GM04504 (cell line): ENCODE data around the gene CCSER1.

Experiments used
- DNase-seq: peaks from one replicate; pipeline ENCODE4 v3.0.0-alpha.2; 2012; ENCODE audit warnings: low read depth

The CCSER1 gene

DNA sequence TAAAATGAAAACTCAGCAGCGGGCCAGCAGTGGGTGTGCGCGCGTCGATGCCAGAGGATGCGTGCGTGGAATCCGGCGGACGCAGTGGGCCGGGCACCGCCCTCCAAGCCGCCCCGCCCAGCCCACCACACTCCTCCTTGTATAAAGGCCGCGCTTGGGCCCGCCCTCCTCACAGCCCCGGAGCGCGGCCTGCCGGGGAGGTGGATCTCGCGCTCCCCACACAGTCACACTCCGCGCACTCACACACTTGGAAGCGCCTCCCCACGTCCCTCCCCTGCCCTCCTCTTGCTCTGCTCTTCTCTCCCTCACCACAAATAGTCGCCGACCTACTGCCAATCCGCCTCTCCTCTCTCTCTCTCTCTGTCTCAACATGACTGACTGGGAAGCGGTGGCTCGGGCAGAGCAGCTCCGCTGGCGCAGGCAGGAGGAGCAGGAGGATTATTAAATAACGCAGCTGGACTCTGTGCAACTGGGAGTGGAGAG, at the start of gene CCSER1:
Gene CCSER1, plus strand, starts transcription at position 172 of the 483 bp plus-strand sequence.
- no peak for DNase-seq

DNA sequence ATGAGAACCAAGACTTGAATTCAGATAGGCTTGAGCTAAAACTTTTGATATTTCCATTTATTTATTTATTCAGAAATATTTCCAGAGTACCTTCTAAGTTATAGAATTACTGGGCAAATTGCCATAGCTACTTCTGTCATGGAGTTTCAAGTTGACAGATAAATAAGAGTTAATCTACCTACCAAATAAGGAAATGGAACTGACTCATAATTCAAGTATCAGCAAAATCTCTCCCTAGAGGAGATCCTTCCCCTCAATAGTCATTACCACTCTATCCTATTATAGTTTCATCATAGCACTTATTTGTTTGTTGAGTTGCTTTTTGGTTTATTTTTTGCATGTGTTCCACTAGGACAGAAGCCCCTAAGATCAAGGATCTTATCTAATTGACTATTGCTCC, 48.8 kb upstream of the CCSER1 start:
- no peak for DNase-seq

DNA sequence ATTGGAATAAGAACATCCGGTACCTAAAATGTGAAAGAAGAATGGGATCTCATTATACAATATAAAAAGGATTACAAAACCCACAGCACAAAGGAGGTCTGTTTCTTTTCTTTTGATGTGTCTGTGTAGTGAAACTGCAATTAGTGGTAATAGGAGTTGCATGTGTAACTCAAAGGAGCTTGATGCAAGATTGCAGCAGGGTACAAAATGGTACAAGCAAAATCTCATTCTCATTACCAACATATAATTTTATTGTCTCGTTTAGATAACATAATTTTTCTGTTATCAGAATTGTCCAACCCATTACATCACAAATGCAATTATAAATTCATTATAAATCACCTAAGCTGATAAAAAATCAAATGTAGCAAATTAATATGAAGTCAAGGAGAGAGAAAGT, 47.1 kb upstream of the CCSER1 start:
- DNase-seq, result no peak

GRCh38 chr4:90081432-90082144, 45.6 kb upstream of the CCSER1 start:
- DNase-seq, result no peak

- no peak for DNase-seq
These were observed 44.7 kb upstream of the CCSER1 start for GRCh38 chr4:90082449-90082848.

DNA sequence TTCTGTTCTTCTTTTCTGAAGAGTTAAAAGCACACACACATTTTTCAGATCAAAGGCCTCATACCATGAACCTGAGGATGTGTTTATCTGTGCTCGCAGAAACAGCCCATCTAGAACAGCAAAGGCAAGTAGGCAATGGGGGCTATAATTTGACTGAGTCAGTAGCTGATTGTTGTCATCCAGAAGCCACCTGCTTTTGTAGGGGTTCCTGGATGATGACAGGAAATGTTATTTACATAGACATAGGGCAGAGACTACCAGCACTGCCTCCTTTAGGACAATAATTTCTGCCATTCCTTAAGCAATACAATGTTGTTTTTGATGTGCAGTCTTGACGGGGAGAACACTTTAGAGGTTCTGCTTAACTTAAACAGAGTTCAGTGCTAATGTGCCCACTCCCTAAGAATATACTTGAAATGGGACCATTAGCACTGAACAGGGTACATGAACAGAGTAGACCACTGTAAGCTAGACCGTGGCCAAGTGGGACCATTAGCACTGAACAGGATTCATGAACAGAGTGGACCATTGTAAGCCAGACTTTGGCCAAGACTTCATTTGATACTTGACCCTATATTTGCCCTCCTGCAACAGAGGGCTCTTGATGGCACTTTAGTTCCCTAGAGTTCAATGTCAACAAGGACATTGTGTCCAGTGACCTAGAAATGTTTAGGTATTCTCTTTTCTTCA, 42.8 kb upstream of the CCSER1 start:
- no peak for DNase-seq

GRCh38 chr4:90084967-90085295, 42.3 kb upstream of the CCSER1 start:
- DNase-seq, result no peak

DNA sequence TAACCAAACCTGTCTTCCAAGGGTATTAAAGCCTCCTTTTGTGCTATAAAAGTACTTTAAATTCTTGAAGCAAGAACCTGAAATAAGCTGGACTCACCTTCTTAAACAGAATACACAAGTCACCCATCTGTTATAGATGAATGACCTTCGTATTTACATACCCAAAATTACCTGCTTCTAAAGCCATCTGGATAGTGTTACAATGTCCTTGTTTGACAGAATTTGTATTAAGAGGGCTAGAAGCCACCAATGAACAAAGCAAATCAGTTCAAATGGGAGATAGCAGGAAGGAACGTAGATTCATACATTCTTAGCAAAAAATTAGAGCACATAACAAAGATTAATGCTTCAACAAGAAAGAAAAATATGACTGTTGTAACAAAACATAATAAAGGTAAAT, 33.7 kb upstream of the CCSER1 start:
- DNase-seq, result no peak

DNA sequence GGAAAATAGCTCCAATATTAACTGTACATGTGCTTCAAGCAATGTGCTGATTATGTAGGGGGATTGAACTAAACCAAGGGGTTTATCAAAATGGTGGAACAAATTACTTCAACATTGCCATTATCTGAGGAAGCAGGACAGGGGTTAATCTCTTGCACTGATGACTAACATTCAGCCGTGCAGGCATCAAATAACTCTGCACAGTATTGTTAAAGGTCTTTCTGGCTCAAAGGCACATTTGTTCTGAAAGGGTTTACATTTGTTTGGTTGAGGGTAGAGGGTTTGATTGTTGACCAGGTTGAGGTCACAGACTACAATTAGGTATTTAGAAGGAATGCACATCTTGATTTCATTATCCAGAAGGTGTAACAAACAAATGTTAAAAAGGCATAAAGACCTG, 32.2 kb upstream of the CCSER1 start:
- no peak for DNase-seq

GRCh38 chr4:90099812-90100211, 27.4 kb upstream of the CCSER1 start:
- no peak for DNase-seq

DNA sequence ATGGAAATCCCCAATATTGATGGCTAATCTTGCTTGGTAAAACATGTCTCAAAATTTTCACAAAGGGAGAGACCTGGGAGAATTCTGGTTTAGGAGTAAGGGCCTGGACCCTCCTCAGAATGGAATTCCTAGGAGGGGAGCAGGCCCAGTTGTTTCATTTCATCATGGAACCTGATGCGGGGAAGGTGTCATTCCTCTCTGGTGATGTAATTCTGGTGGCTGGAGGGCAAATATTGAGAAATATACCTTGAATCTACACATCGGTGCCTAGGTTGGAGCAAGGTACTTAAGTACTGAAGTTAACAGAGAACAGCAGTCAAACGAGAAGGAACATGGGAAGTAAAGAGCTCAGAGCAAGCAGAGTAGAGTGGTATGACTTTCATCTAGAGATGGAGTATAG, 23.2 kb upstream of the CCSER1 start:
- DNase-seq, result no peak

- no peak for DNase-seq
These were observed 21.9 kb upstream of the CCSER1 start for GRCh38 chr4:90105274-90105673.

DNA sequence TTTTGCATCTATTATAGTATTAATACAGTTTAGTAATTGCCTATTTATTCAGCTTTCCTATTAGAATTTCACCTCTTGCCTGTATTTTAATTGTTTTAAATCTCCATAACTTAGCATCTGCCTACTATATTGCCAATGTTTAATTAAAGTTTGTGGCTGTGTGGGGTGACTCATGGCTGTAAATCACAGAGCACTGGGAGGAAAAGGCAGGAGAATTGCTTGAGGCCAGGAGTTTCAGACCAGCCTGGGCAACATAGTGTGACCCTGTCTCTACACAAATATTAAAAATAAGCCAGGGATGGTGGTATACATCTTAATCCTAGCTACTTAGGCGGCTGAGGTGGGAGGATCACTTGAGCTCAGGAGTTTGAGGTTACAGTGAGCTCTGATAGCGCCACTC, 14.5 kb upstream of the CCSER1 start:
- no peak for DNase-seq

- no peak for DNase-seq
These were observed 13.2 kb upstream of the CCSER1 start for GRCh38 chr4:90113881-90114457.

DNA sequence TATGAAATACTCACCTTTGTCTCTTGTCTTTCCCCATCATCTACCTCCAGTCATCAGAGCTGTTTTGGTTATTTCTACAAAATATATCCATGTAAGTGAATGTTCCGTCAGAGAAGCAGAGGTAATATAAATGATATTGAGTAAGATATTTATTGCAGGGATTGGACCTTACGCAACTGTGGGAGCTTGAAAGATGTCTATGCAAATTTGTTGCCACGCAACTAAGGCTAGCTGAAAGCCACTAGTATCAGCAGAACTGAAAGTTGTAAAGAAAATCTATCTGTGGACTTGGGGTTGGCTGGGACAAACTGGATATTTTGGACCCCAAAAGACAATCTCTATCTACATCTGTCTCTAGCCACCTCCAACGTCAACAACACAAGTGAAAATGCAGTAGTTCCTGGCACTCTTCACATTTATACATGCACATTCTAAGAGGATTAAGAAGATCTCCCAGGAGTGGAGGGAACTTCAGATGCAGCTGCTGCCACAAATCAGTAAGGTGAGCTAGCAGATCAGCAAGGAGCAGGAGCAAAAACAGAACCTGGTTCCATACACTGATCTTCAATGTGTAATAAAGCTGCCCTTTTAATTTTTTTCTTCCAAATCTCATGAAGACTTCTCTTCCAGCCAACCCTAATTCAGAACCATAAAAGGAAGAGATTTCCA, 8.5 kb upstream of the CCSER1 start:
- no peak for DNase-seq

GRCh38 chr4:90120037-90120436, 7.2 kb upstream of the CCSER1 start:
- DNase-seq, result no peak

- no peak for DNase-seq
These were observed 6.4 kb upstream of the CCSER1 start for GRCh38 chr4:90120815-90121214.

GRCh38 chr4:90121676-90122354, 5.4 kb upstream of the CCSER1 start:
- DNase-seq, result no peak

- no peak for DNase-seq
These were observed 4.8 kb upstream of the CCSER1 start for GRCh38 chr4:90122355-90122748.

- no peak for DNase-seq
These were observed 2.9 kb upstream of the CCSER1 start for GRCh38 chr4:90124276-90124675.

GRCh38 chr4:90126805-90127204, 389 bp upstream of the CCSER1 start:
- no peak for DNase-seq

GRCh38 chr4:90127706-90128345, 632 bp downstream of the CCSER1 start:
- DNase-seq, result no peak
